NCI-H2081 (cell line): ENCODE data around the gene HTR1E.
"Not testable (repeated sequence)": the region's sequence is repeated elsewhere in the genome, so short reads cannot be mapped to it uniquely, and the experiment has no call there.

Experiments
- DNase-seq, 2 experiments: peaks; one replicate each; lab custom pipeline; 2025; lab: John Stamatoyannopoulos, UW

HTR1E gene, protein sequence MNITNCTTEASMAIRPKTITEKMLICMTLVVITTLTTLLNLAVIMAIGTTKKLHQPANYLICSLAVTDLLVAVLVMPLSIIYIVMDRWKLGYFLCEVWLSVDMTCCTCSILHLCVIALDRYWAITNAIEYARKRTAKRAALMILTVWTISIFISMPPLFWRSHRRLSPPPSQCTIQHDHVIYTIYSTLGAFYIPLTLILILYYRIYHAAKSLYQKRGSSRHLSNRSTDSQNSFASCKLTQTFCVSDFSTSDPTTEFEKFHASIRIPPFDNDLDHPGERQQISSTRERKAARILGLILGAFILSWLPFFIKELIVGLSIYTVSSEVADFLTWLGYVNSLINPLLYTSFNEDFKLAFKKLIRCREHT

DNA sequence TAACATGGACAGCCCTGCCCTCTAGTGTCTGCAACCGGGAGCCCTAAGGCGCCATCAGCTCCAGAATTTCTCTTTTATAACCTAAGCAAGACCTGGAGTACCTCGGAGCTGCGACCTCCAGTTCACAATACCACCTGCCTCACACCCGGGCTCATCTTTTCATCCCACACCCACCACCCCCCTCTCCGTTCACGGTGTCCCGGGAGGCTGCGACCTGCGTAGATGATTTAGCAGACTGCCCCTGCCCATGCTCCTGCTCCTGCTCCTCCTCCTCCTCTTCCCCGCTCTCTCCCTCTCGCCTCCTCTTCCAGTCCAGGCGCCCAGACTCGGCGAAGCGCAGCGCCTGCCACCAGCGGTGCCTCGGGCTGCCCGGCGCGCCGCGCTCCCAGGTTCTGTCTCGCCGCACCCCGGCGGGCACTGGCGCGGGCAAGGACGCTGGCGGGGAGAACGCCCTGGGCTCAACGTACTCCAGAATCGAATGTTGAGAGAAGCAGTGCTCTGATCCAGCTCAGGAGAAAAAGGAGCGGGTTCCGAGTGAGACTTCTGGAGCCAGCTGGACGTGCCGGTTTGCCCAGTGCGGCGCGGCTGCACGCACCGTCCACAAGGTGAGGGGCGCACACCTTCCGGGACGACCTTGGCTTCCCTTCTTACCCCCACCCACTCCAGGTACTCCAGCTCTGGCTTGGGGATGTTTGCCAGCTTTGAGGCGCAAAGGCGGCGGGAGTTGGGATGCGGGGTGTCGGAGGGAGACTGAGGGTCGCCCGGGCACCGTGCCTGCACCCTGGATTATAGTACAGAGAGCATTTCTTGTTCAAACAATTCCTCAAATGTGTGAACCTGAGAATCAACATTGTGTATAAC lies at the start of gene HTR1E:
TSS of gene HTR1E (plus strand) at position 310 of the 861 bp plus-strand sequence. CDS start 77,807 bp downstream, outside the sequence.
- peak; percentile 38 to 39 for DNase-seq

- no peak for DNase-seq
Observed at GRCh38 chr6:86888301-86888700, 49.0 kb upstream of the HTR1E start.

- not testable (repeated sequence) for DNase-seq
Observed at GRCh38 chr6:86897265-86897664, 40.1 kb upstream of the HTR1E start.

- DNase-seq = no peak
Observed at GRCh38 chr6:86913795-86914194, 23.5 kb upstream of the HTR1E start.

DNA sequence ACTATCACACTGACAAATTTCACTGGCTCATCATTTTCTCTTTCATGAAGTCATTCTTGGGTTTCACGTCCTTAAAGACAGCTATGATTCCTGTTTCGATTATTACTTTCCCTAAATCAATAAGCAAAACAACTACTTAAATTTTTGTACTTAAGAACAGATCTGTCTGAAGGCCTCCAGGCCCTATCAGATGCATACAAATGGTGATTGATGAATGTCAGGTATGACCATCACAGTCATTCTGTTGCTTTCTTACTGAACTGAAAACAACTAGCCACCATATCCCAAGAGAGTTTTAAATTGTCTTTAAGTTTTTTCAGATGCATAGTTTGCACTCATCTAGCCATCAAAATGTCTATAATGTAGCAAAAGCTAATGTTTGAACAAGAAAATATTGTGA lies 20.9 kb upstream of the HTR1E start:
- DNase-seq = no peak

- DNase-seq = not testable (repeated sequence)
Observed at GRCh38 chr6:86927138-86927537, 10.2 kb upstream of the HTR1E start.

DNA sequence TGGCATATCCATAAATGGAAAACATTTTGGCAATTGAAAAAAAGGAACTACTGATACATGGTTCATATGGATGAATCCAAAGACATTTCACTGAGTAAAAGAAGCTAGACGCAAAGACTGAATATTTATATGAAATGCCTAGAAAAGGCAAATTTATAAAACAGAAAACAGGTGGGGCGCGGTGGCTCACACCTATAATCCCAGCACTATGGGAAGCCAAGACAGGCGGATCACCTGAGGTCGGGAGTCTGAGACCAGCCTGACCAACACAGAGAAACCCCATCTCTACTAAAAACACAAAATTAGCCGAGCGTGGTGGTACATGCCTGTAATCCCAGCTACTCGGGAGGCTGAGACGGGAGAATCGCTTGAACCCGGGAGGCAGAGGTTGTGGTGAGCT lies 9.5 kb upstream of the HTR1E start:
- not testable (repeated sequence) for DNase-seq

GRCh38 chr6:86934365-86934764 lies 3.0 kb upstream of the HTR1E start:
- no peak for DNase-seq

GRCh38 chr6:86936834-86937218 lies 502 bp upstream of the HTR1E start:
- no peak for DNase-seq

- no peak for DNase-seq
Observed at GRCh38 chr6:86938814-86939213, 1.5 kb downstream of the HTR1E start.

- no peak for DNase-seq
Observed at GRCh38 chr6:86941461-86941860, 4.1 kb downstream of the HTR1E start.

GRCh38 chr6:86942769-86943516 lies 5.6 kb downstream of the HTR1E start:
- DNase-seq = no peak

DNA sequence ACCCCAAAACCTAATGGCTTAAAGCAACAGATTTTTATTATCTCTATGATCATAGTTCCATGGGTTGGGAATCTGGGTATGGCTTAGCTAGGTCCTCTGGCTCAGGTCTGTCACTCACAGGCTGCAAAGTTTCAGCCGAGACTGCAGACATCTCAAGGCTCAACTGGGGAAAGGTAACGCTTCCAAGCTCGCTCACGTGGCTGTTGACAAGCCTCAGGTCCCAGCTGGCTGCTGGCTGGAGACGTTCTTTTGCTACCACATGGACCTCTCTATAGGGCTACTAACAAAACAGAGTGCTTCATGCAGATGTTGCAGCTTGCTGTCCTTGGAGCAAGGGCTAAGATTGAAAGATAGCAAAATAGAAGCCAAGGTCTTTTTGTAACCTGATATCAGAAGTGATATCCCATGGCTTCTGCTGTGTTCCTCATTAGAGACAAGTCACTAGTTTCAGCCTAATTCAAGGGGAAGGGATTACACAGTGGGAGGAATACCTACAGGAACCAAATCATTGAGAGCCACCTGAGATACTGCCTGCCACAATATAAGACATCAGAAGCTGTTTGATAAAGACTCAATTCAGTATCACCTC lies 6.6 kb downstream of the HTR1E start:
- no peak for DNase-seq

DNA sequence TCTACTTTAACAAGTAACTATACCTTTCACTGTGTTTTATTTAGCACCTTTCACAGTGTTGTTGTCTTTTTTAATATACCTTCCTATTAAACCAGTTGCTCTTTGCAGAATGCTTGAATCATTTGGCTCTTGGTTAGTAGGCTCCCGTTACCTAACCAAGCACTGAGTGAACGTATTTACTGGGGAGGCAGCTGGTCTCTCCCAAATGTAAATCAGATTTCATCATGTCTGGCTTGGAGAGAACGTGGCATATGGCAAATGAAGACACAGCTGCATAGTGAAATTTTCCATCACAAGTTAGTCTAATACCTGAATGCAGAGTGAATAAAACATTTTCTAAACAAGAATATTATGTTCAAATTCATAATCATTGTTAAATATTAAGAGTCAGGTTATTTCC lies 12.4 kb downstream of the HTR1E start:
- DNase-seq = no peak

DNA sequence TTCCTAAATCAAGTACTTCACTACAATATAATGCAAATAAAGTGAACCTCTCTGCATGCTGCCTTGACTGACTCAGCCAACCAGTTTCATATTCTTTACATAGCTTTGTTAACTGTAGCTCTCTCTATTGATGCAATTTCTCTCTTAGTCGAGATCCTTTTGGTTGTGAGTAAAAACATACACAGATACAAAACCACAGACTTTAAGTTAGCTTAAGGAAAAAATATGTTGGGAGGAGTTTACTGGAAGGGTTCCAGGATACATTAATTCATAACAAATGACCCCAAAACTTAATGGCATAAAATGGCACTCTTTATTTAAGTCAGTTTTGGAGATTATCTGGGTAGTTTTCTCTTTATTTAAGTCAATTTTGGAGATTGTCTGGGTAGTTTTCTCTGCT lies 15.7 kb downstream of the HTR1E start:
- no peak for DNase-seq

- DNase-seq = no peak
Observed at GRCh38 chr6:86959656-86960055, 22.3 kb downstream of the HTR1E start.

- DNase-seq = no peak
Observed at GRCh38 chr6:86961455-86962200, 24.3 kb downstream of the HTR1E start.

DNA sequence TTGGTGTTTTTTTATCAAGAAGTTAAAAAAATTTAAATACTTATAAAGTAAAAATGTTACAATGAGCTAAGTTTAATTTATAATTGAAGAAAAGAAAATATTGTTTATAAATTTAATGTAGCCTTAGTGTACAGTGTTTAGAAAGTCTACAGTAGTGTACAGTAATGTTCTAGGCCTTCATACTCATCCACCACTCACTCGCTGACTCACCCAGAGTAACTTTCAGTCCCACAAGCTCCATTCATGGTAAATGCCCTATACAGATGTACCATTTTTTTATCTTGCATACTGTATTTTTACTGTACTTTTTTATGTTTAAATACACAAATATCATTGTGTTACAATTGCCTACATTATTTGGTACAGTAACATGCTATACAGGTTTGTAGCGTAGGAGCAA lies 26.0 kb downstream of the HTR1E start:
- DNase-seq = no peak

GRCh38 chr6:86964029-86964579 lies 26.8 kb downstream of the HTR1E start:
- DNase-seq = no peak

- DNase-seq = no peak
Observed at GRCh38 chr6:86966271-86966670, 28.9 kb downstream of the HTR1E start.

- no peak for DNase-seq
Observed at GRCh38 chr6:86969573-86969972, 32.2 kb downstream of the HTR1E start.
